T-helper 1 cell treated with Interleukin-12 subunit alpha and Interleukin-12 subunit beta and Interleukin-4 antibody, amounts not matched to agents 30 μg/mL and 1 μg/mL, for 36 hours (primary cell): ENCODE data around the gene THBS1.

Experiments used
- H3K27ac Mint-ChIP-seq: one replicate; pipeline ENCODE4 v1.8.0; 2021; ENCODE audit warnings: mild to moderate bottlenecking, mixed read lengths
- H3K27me3 Mint-ChIP-seq: one replicate; pipeline ENCODE4 v1.8.0; 2021; ENCODE audit warnings: low read depth, mixed read lengths
- H3K36me3 Mint-ChIP-seq: one replicate; pipeline ENCODE4 v1.8.0; 2021; ENCODE audit warnings: low read depth, mixed read lengths
- H3K4me1 Mint-ChIP-seq: one replicate; pipeline ENCODE4 v1.8.0; 2021; ENCODE audit warnings: low read depth, mixed read lengths
- H3K4me3 Mint-ChIP-seq: one replicate; pipeline ENCODE4 v1.8.0; 2021; ENCODE audit warnings: mild to moderate bottlenecking, moderate library complexity, mixed read lengths
- H3K9me3 Mint-ChIP-seq: one replicate; pipeline ENCODE4 v1.8.0; 2021; ENCODE audit warnings: mixed read lengths

Gene THBS1

GRCh38 chr15:39580485-39581241 lies at the start of gene THBS1:
Gene THBS1 (plus strand): TSS chr15:39581079. CDS start chr15:39581858, 779 bp downstream.
- H3K4me1 Mint-ChIP-seq = peaks cover 23% of the 10 kb centered on the region
- H3K27me3 Mint-ChIP-seq = peaks cover 59% of the 10 kb centered on the region

GRCh38 chr15:39534996-39535395 lies 45.9 kb upstream of the THBS1 start:
- Mint-ChIP-seq H3K9me3 (no peaks in the 10 kb centered on the region), H3K4me3 (no peak overlapping the region), H3K27ac (no peak overlapping the region), H3K36me3 (no peaks in the 10 kb centered on the region), H3K4me1 (no peaks in the 10 kb centered on the region), H3K27me3 (peaks cover 4% of the 10 kb centered on the region)

More at GRCh38 chr15:39580485-39581241, at the start of gene THBS1:
- H3K36me3 Mint-ChIP-seq = no peaks in the 10 kb centered on the region
- H3K4me3 Mint-ChIP-seq = peak within 1 kb of the TSS; percentile 71
- peak within 1 kb of the TSS; percentile 18 for H3K27ac Mint-ChIP-seq
- no peaks in the 10 kb centered on the region for H3K9me3 Mint-ChIP-seq

GRCh38 chr15:39535466-39535865 lies 45.4 kb upstream of the THBS1 start:
- Mint-ChIP-seq H3K27ac (no peak overlapping the region), H3K4me3 (no peak overlapping the region), H3K36me3 (no peaks in the 10 kb centered on the region), H3K9me3 (no peaks in the 10 kb centered on the region), H3K4me1 (no peaks in the 10 kb centered on the region), H3K27me3 (peaks cover 4% of the 10 kb centered on the region)

GRCh38 chr15:39538936-39539335 lies 41.9 kb upstream of the THBS1 start:
- H3K27ac Mint-ChIP-seq = no peak overlapping the region
- H3K9me3 Mint-ChIP-seq = no peaks in the 10 kb centered on the region
- peaks cover 4% of the 10 kb centered on the region for H3K27me3 Mint-ChIP-seq
- H3K36me3 Mint-ChIP-seq = no peaks in the 10 kb centered on the region
- H3K4me3 Mint-ChIP-seq = no peak overlapping the region
- no peaks in the 10 kb centered on the region for H3K4me1 Mint-ChIP-seq

GRCh38 chr15:39539466-39539865 lies 41.4 kb upstream of the THBS1 start:
- Mint-ChIP-seq H3K27ac (no peak overlapping the region), H3K36me3 (no peaks in the 10 kb centered on the region), H3K27me3 (peaks cover 4% of the 10 kb centered on the region), H3K4me3 (no peak overlapping the region), H3K4me1 (no peaks in the 10 kb centered on the region), H3K9me3 (no peaks in the 10 kb centered on the region)

GRCh38 chr15:39539973-39540558 lies 40.8 kb upstream of the THBS1 start:
- H3K27me3 Mint-ChIP-seq = peaks cover 10% of the 10 kb centered on the region
- H3K36me3 Mint-ChIP-seq = no peaks in the 10 kb centered on the region
- no peak overlapping the region for H3K4me3 Mint-ChIP-seq
- H3K9me3 Mint-ChIP-seq = no peaks in the 10 kb centered on the region
- H3K27ac Mint-ChIP-seq = no peak overlapping the region
- no peaks in the 10 kb centered on the region for H3K4me1 Mint-ChIP-seq

- Mint-ChIP-seq H3K36me3 (no peaks in the 10 kb centered on the region), H3K9me3 (no peaks in the 10 kb centered on the region), H3K4me1 (no peaks in the 10 kb centered on the region), H3K4me3 (no peak overlapping the region), H3K27ac (no peak overlapping the region), H3K27me3 (peaks cover 11% of the 10 kb centered on the region)
Measured at GRCh38 chr15:39542385-39543065, 38.4 kb upstream of the THBS1 start.

- Mint-ChIP-seq H3K4me1 (no peaks in the 10 kb centered on the region), H3K36me3 (no peaks in the 10 kb centered on the region), H3K9me3 (no peaks in the 10 kb centered on the region), H3K27ac (no peak overlapping the region), H3K4me3 (no peak overlapping the region), H3K27me3 (peaks cover 10% of the 10 kb centered on the region)
Measured at GRCh38 chr15:39543651-39544050, 37.2 kb upstream of the THBS1 start.

- no peak overlapping the region for H3K27ac Mint-ChIP-seq
- peaks cover 18% of the 10 kb centered on the region for H3K27me3 Mint-ChIP-seq
- H3K9me3 Mint-ChIP-seq = no peaks in the 10 kb centered on the region
- no peak overlapping the region for H3K4me3 Mint-ChIP-seq
- H3K36me3 Mint-ChIP-seq = no peaks in the 10 kb centered on the region
- no peaks in the 10 kb centered on the region for H3K4me1 Mint-ChIP-seq
Measured at GRCh38 chr15:39546842-39547241, 34.0 kb upstream of the THBS1 start.

GRCh38 chr15:39548561-39548960 lies 32.3 kb upstream of the THBS1 start:
- no peaks in the 10 kb centered on the region for H3K36me3 Mint-ChIP-seq

GRCh38 chr15:39549912-39550311 lies 31.0 kb upstream of the THBS1 start:
- Mint-ChIP-seq H3K27ac (no peak overlapping the region), H3K4me3 (no peak overlapping the region), H3K36me3 (no peaks in the 10 kb centered on the region), H3K4me1 (no peaks in the 10 kb centered on the region), H3K9me3 (no peaks in the 10 kb centered on the region), H3K27me3 (peaks cover 18% of the 10 kb centered on the region)

More at GRCh38 chr15:39548561-39548960, 32.3 kb upstream of the THBS1 start:
- no peak overlapping the region for H3K4me3 Mint-ChIP-seq
- H3K9me3 Mint-ChIP-seq = no peaks in the 10 kb centered on the region
- H3K27ac Mint-ChIP-seq = no peak overlapping the region
- peaks cover 22% of the 10 kb centered on the region for H3K27me3 Mint-ChIP-seq
- H3K4me1 Mint-ChIP-seq = no peaks in the 10 kb centered on the region

- no peaks in the 10 kb centered on the region for H3K9me3 Mint-ChIP-seq
- H3K27me3 Mint-ChIP-seq = peaks cover 16% of the 10 kb centered on the region
- no peaks in the 10 kb centered on the region for H3K36me3 Mint-ChIP-seq
- no peak overlapping the region for H3K4me3 Mint-ChIP-seq
- H3K4me1 Mint-ChIP-seq = no peaks in the 10 kb centered on the region
- H3K27ac Mint-ChIP-seq = no peak overlapping the region
Measured at GRCh38 chr15:39551476-39551875, 29.4 kb upstream of the THBS1 start.

- Mint-ChIP-seq H3K36me3 (no peaks in the 10 kb centered on the region), H3K27ac (no peak overlapping the region), H3K4me3 (no peak overlapping the region), H3K27me3 (peaks cover 13% of the 10 kb centered on the region), H3K9me3 (no peaks in the 10 kb centered on the region), H3K4me1 (no peaks in the 10 kb centered on the region)
Measured at GRCh38 chr15:39552556-39552955, 28.3 kb upstream of the THBS1 start.

- no peaks in the 10 kb centered on the region for H3K36me3 Mint-ChIP-seq
- no peaks in the 10 kb centered on the region for H3K9me3 Mint-ChIP-seq
- no peak overlapping the region for H3K4me3 Mint-ChIP-seq
- no peak overlapping the region for H3K27ac Mint-ChIP-seq
- H3K4me1 Mint-ChIP-seq = no peaks in the 10 kb centered on the region
- H3K27me3 Mint-ChIP-seq = peaks cover 20% of the 10 kb centered on the region
Measured at GRCh38 chr15:39553947-39554693, 26.8 kb upstream of the THBS1 start.
